ENCODE measurements around the gene TOX3. TPM values are rescaled to one million over a fixed set of nuclear protein-coding genes. Genes with fewer than 3 reads are reported as not detected.

The TOX3 gene
- total RNA-seq, 2 donors from 2014 or later: 4.8 to 8.5 TPM

DNA sequence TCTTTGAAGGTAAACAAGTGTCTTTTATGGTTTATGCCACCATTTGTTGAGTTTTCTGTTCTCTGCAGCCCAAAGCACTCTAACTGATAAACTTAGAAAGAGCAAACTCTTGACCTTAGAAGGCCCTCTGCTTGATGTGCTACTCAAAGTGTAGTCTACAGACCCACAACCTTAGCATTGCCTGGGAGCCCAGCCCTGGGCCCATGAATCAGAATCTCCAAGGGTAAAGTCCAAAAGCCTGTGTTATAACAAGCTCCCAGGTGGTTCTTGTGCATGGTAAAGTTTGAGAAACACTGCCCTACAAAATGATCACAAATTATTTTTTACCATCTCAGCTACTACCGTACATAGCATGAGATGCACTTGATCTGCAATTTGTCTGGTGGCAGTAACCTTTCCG, 6.0 kb downstream of the TOX3 start:
- Mint-ChIP-seq H3K27me3 (ENCODE audit: insufficient read depth) (peaks cover 26% of the 10 kb centered on the region), H3K27ac (no peak overlapping the region), H3K9me3 (no peaks in the 10 kb centered on the region), H3K36me3 (ENCODE audit: low read depth) (peaks cover 2% of the 10 kb centered on the region), H3K4me1 (peaks cover 6% of the 10 kb centered on the region), H3K4me3 (no peak overlapping the region)
- no peak for TF ChIP-seq CTCF (conservative IDR thresholded peaks at IDR 0.05)
- no peaks in the 10 kb centered on the region for H3K36me3 ChIP-seq (ENCODE audit: control insufficient read depth, insufficient read depth, low read length)
- no peak for DNase-seq
- H3K9ac ChIP-seq (ENCODE audit: extremely low read depth, low read length, poor library complexity, severe bottlenecking): no peak overlapping the region
- WGBS, 2 experiments (ENCODE audit: insufficient coverage in 1 of 2, insufficient read length in 1 of 2): 89 to 95% methylated on average over 2 of the region's 2 CpGs
- H3K27ac ChIP-seq (ENCODE audit: low read depth, low read length): no peak overlapping the region
- H3K27me3 ChIP-seq (ENCODE audit: control insufficient read depth, insufficient read depth, low read length, poor library complexity, severe bottlenecking): peaks cover 21% of the 10 kb centered on the region
- no peaks in the 10 kb centered on the region for H3K9me3 ChIP-seq (ENCODE audit: control insufficient read depth, low read length)
- no peaks in the 10 kb centered on the region for H3K4me1 ChIP-seq (ENCODE audit: control insufficient read depth, insufficient read depth, low read length)
- no peak overlapping the region for H3K4me3 ChIP-seq (ENCODE audit: low read length)

- no peak for DNase-seq
- Histone ChIP-seq H3K9me3 (ENCODE audit: control insufficient read depth, low read length) (no peaks in the 10 kb centered on the region), H3K27ac (ENCODE audit: low read depth, low read length) (no peak overlapping the region), H3K9ac (ENCODE audit: extremely low read depth, low read length, poor library complexity, severe bottlenecking) (no peak overlapping the region), H3K36me3 (ENCODE audit: control insufficient read depth, insufficient read depth, low read length) (no peaks in the 10 kb centered on the region), H3K27me3 (ENCODE audit: control insufficient read depth, insufficient read depth, low read length, poor library complexity, severe bottlenecking) (peaks cover 7% of the 10 kb centered on the region), H3K4me1 (ENCODE audit: control insufficient read depth, insufficient read depth, low read length) (no peaks in the 10 kb centered on the region), H3K4me3 (ENCODE audit: low read length) (no peak overlapping the region)
- TF ChIP-seq CTCF (conservative IDR thresholded peaks at IDR 0.05): no peak
- H3K9me3 Mint-ChIP-seq: no peaks in the 10 kb centered on the region
- no peaks in the 10 kb centered on the region for H3K4me1 Mint-ChIP-seq
- H3K36me3 Mint-ChIP-seq (ENCODE audit: low read depth): peaks cover 2% of the 10 kb centered on the region
- no peak overlapping the region for H3K27ac Mint-ChIP-seq
- peaks cover 13% of the 10 kb centered on the region for H3K27me3 Mint-ChIP-seq (ENCODE audit: insufficient read depth)
- H3K4me3 Mint-ChIP-seq: no peak overlapping the region
Observed at GRCh38 chr16:52539191-52539590, 7.8 kb downstream of the TOX3 start.

DNA sequence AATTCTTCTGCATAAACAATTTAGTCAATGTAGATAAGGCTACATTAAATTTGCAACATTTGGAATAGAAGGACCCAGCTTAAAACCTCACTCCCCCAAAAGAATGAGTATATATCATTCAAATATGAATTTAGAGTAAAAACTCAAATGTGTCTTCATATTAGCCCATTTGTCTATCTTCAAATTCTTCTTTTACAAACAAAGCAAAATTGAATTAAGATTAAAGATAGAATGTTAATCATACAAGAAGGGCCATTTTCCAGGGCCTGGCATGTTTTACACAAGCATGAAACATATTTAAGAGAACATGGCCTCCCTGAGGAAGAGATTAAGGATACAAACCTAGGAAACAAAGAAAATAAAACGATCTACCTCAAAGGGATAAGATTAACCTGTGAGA, 8.4 kb downstream of the TOX3 start:
- H3K9me3 ChIP-seq (ENCODE audit: control insufficient read depth, low read length): no peaks in the 10 kb centered on the region
- H3K27me3 ChIP-seq (ENCODE audit: control insufficient read depth, insufficient read depth, low read length, poor library complexity, severe bottlenecking): peaks cover under 1% of the 10 kb centered on the region
- Mint-ChIP-seq H3K4me3 (no peak overlapping the region), H3K36me3 (ENCODE audit: low read depth) (peaks cover 2% of the 10 kb centered on the region), H3K27ac (no peak overlapping the region), H3K27me3 (ENCODE audit: insufficient read depth) (peaks cover 6% of the 10 kb centered on the region), H3K9me3 (no peaks in the 10 kb centered on the region), H3K4me1 (no peaks in the 10 kb centered on the region)
- H3K27ac ChIP-seq (ENCODE audit: low read depth, low read length): no peak overlapping the region
- 85% methylated on average over 1 of the region's 1 CpG; no CpG with 5 or more reads in 1 of the 2 experiments for WGBS, 2 experiments (ENCODE audit: insufficient coverage in 1 of 2, insufficient read length in 1 of 2)
- H3K9ac ChIP-seq (ENCODE audit: extremely low read depth, low read length, poor library complexity, severe bottlenecking): no peak overlapping the region
- no peak for DNase-seq
- H3K36me3 ChIP-seq (ENCODE audit: control insufficient read depth, insufficient read depth, low read length): no peaks in the 10 kb centered on the region
- TF ChIP-seq CTCF (conservative IDR thresholded peaks at IDR 0.05): no peak
- H3K4me1 ChIP-seq (ENCODE audit: control insufficient read depth, insufficient read depth, low read length): no peaks in the 10 kb centered on the region
- H3K4me3 ChIP-seq (ENCODE audit: low read length): no peak overlapping the region

Measured in endodermal cell (in vitro differentiated cells).